Measurements from ENCODE around the gene DOK3. TPM values are rescaled to one million over a fixed set of nuclear protein-coding genes. Genes with fewer than 3 reads are reported as not detected.

The DOK3 gene
- total and polyA plus RNA-seq, 2 of the 13 experiments (the other 11 are each of a cell fraction or from before 2014, with no cell fraction given) = 1.4 to 1.5 TPM

- TF ChIP-seq HNF4A (CRISPR knock-in tag; IDR thresholded peaks at IDR 0.05) = no peak
- no peak for TF ChIP-seq MBD4 (IDR thresholded peaks at IDR 0.05; ENCODE audit: borderline replicate concordance, low read length)
- TF ChIP-seq, protein P1, sequence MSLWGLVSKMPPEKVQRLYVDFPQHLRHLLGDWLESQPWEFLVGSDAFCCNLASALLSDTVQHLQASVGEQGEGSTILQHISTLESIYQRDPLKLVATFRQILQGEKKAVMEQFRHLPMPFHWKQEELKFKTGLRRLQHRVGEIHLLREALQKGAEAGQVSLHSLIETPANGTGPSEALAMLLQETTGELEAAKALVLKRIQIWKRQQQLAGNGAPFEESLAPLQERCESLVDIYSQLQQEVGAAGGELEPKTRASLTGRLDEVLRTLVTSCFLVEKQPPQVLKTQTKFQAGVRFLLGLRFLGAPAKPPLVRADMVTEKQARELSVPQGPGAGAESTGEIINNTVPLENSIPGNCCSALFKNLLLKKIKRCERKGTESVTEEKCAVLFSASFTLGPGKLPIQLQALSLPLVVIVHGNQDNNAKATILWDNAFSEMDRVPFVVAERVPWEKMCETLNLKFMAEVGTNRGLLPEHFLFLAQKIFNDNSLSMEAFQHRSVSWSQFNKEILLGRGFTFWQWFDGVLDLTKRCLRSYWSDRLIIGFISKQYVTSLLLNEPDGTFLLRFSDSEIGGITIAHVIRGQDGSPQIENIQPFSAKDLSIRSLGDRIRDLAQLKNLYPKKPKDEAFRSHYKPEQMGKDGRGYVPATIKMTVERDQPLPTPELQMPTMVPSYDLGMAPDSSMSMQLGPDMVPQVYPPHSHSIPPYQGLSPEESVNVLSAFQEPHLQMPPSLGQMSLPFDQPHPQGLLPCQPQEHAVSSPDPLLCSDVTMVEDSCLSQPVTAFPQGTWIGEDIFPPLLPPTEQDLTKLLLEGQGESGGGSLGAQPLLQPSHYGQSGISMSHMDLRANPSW (CRISPR knock-in tag; IDR thresholded peaks at IDR 0.05; ENCODE audit: borderline replicate concordance) = no peak
- TF ChIP-seq ZNF296 (CRISPR knock-in tag; conservative IDR thresholded peaks at IDR 0.05) = 0 out of 2 replicates have a peak, but pooled peaks have one; percentile 20
- TF ChIP-seq, protein P2, sequence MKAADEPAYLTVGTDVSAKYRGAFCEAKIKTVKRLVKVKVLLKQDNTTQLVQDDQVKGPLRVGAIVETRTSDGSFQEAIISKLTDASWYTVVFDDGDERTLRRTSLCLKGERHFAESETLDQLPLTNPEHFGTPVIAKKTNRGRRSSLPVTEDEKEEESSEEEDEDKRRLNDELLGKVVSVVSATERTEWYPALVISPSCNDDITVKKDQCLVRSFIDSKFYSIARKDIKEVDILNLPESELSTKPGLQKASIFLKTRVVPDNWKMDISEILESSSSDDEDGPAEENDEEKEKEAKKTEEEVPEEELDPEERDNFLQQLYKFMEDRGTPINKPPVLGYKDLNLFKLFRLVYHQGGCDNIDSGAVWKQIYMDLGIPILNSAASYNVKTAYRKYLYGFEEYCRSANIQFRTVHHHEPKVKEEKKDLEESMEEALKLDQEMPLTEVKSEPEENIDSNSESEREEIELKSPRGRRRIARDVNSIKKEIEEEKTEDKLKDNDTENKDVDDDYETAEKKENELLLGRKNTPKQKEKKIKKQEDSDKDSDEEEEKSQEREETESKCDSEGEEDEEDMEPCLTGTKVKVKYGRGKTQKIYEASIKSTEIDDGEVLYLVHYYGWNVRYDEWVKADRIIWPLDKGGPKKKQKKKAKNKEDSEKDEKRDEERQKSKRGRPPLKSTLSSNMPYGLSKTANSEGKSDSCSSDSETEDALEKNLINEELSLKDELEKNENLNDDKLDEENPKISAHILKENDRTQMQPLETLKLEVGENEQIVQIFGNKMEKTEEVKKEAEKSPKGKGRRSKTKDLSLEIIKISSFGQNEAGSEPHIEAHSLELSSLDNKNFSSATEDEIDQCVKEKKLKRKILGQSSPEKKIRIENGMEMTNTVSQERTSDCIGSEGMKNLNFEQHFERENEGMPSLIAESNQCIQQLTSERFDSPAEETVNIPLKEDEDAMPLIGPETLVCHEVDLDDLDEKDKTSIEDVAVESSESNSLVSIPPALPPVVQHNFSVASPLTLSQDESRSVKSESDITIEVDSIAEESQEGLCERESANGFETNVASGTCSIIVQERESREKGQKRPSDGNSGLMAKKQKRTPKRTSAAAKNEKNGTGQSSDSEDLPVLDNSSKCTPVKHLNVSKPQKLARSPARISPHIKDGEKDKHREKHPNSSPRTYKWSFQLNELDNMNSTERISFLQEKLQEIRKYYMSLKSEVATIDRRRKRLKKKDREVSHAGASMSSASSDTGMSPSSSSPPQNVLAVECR (CRISPR knock-in tag; IDR thresholded peaks at IDR 0.05; ENCODE audit: borderline replicate concordance) = peak; percentile 81; the same call in 1 of the 2 replicates
- no peak; the same call in 1 of the 2 replicates for TF ChIP-seq ZNF205 (CRISPR knock-in tag; IDR thresholded peaks at IDR 0.05)
- no peak for TF ChIP-seq TRIM24 (CRISPR knock-in tag; IDR thresholded peaks at IDR 0.05)
- TF ChIP-seq PHF5A (CRISPR knock-in tag; IDR thresholded peaks at IDR 0.05; ENCODE audit: low read depth, unreplicated experiment) = peak; percentile 79
- TF ChIP-seq MED1 (CRISPR knock-in tag; IDR thresholded peaks at IDR 0.05) = peak; percentile 73; the same call in 1 of the 2 replicates
- no peak for TF ChIP-seq SOX6 (IDR thresholded peaks at IDR 0.05)
- TF ChIP-seq SOX6 (CRISPR knock-in tag; IDR thresholded peaks at IDR 0.05) = peak; percentile 54; the same call in 1 of the 2 replicates
- TF ChIP-seq ZNF546 (CRISPR knock-in tag; conservative IDR thresholded peaks at IDR 0.05) = peak; percentile 90; the same call in 1 of the 2 replicates
- TF ChIP-seq THYN1 (CRISPR knock-in tag; IDR thresholded peaks at IDR 0.05; ENCODE audit: borderline replicate concordance, low read depth) = peak; percentile 80; the same call in 1 of the 2 replicates
- TF ChIP-seq TARDBP (CRISPR knock-in tag; IDR thresholded peaks at IDR 0.05) = peak; percentile 73; the same call in 1 of the 2 replicates
- no peak for TF ChIP-seq ZZZ3 (CRISPR knock-in tag; IDR thresholded peaks at IDR 0.05; ENCODE audit: borderline replicate concordance)
- TF ChIP-seq, protein P3, sequence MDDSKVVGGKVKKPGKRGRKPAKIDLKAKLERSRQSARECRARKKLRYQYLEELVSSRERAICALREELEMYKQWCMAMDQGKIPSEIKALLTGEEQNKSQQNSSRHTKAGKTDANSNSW (CRISPR knock-in tag; IDR thresholded peaks at IDR 0.05; ENCODE audit: borderline replicate concordance) = 0 out of 2 replicates have a peak, but pooled peaks have one; percentile 9
- TF ChIP-seq PHF21A (CRISPR knock-in tag; IDR thresholded peaks at IDR 0.05) = peak; percentile 65
- peak; percentile 95 for TF ChIP-seq HDAC1 (CRISPR knock-in tag; IDR thresholded peaks at IDR 0.05)
- no peak for TF ChIP-seq ZNF782 (CRISPR knock-in tag; IDR thresholded peaks at IDR 0.05; ENCODE audit: borderline replicate concordance)
- no peak for TF ChIP-seq TBP (CRISPR knock-in tag; IDR thresholded peaks at IDR 0.05)
- TF ChIP-seq ATF7-NPFF (CRISPR knock-in tag; IDR thresholded peaks at IDR 0.05; ENCODE audit: low read depth) = peak; percentile 79; the same call in 1 of the 2 replicates
- peak; percentile 88; the same call in 1 of the 2 replicates for TF ChIP-seq ARID2 (CRISPR knock-in tag; IDR thresholded peaks at IDR 0.05; ENCODE audit: borderline replicate concordance)
- TF ChIP-seq ZC3H13 (CRISPR knock-in tag; IDR thresholded peaks at IDR 0.05) = peak; percentile 71; the same call in 1 of the 2 replicates
- peak; percentile 82 for TF ChIP-seq RBFOX2 (IDR thresholded peaks at IDR 0.05; ENCODE audit: low read depth, low read length)
These were observed 54.5 kb downstream of the DOK3 start (continued) for GRCh38 chr5:177455036-177455660.
